ENCODE results near the gene DAP. TPM values are rescaled to one million over a fixed set of nuclear protein-coding genes. Genes with fewer than 3 reads are reported as not detected.

The DAP gene
- total and polyA plus RNA-seq, 4 donors = 49.9 to 131 (median 70.3) TPM

GRCh38 chr5:10662083-10662482, 99.0 kb downstream of the DAP start:
- Histone ChIP-seq H3K9me3 (ENCODE audit: control insufficient read depth in 4 of 4, insufficient read depth in 3 of 4, low read length in 3 of 4) (no peaks in the 10 kb centered on the region), H3K4me3 (no peak overlapping the region), H3K27ac (ENCODE audit: low read depth in 1 of 2, low read length in 1 of 2) (no peak overlapping the region), H3K9ac (ENCODE audit: insufficient read depth in 1 of 2, low read length in 2 of 2) (no peak overlapping the region), H3K36me3 (ENCODE audit: control insufficient read depth in 4 of 4, insufficient read depth in 4 of 4, low read length in 4 of 4) (no peaks in the 10 kb centered on the region), H3K4me1 (ENCODE audit: control insufficient read depth in 5 of 5, insufficient read depth in 5 of 5, low read length in 5 of 5) (no peaks in the 10 kb centered on the region), H3K27me3 (ENCODE audit: control insufficient read depth in 3 of 3, insufficient read depth in 3 of 3, low read length in 2 of 3) (no peaks in the 10 kb centered on the region)
- DNase-seq = no peak
- no peak for TF ChIP-seq CTCF (IDR thresholded peaks at IDR 0.05; ENCODE audit: control extremely low read depth, extremely low read depth)
- WGBS, 2 donors = 93 to 95% methylated on average over 11 of the region's 11 CpGs
- no peak for ATAC-seq (ENCODE audit: insufficient read depth, low FRiP score)

GRCh38 chr5:10661401-10661800, 99.6 kb downstream of the DAP start:
- no peak for DNase-seq
- H3K36me3 ChIP-seq (ENCODE audit: control insufficient read depth in 4 of 4, insufficient read depth in 4 of 4, low read length in 4 of 4) = no peaks in the 10 kb centered on the region
- TF ChIP-seq CTCF (IDR thresholded peaks at IDR 0.05; ENCODE audit: control extremely low read depth, extremely low read depth) = no peak
- no peak overlapping the region for H3K4me3 ChIP-seq
- no peak overlapping the region for H3K9ac ChIP-seq (ENCODE audit: insufficient read depth in 1 of 2, low read length in 2 of 2)
- WGBS, 2 donors = 94 to 95% methylated on average over 13 of the region's 13 CpGs
- no peaks in the 10 kb centered on the region for H3K27me3 ChIP-seq (ENCODE audit: control insufficient read depth in 3 of 3, insufficient read depth in 3 of 3, low read length in 2 of 3)
- no peak for ATAC-seq (ENCODE audit: insufficient read depth, low FRiP score)
- no peaks in the 10 kb centered on the region for H3K4me1 ChIP-seq (ENCODE audit: control insufficient read depth in 5 of 5, insufficient read depth in 5 of 5, low read length in 5 of 5)
- no peaks in the 10 kb centered on the region for H3K9me3 ChIP-seq (ENCODE audit: control insufficient read depth in 4 of 4, insufficient read depth in 3 of 4, low read length in 3 of 4)
- H3K27ac ChIP-seq (ENCODE audit: low read depth in 1 of 2, low read length in 1 of 2) = no peak overlapping the region

- H3K9ac ChIP-seq (ENCODE audit: insufficient read depth in 1 of 2, low read length in 2 of 2) = no peak overlapping the region
- 93 to 94% methylated on average over 15 of the region's 15 CpGs for WGBS, 2 donors
- H3K9me3 ChIP-seq (ENCODE audit: control insufficient read depth in 4 of 4, insufficient read depth in 3 of 4, low read length in 3 of 4) = no peaks in the 10 kb centered on the region
- TF ChIP-seq CTCF (IDR thresholded peaks at IDR 0.05; ENCODE audit: control extremely low read depth, extremely low read depth) = no peak
- no peaks in the 10 kb centered on the region for H3K36me3 ChIP-seq (ENCODE audit: control insufficient read depth in 4 of 4, insufficient read depth in 4 of 4, low read length in 4 of 4)
- no peak overlapping the region for H3K4me3 ChIP-seq
- no peaks in the 10 kb centered on the region for H3K4me1 ChIP-seq (ENCODE audit: control insufficient read depth in 5 of 5, insufficient read depth in 5 of 5, low read length in 5 of 5)
- H3K27ac ChIP-seq (ENCODE audit: low read depth in 1 of 2, low read length in 1 of 2) = no peak overlapping the region
- DNase-seq = no peak
- peaks cover 0 to 3% (median 0%) of the 10 kb centered on the region in 3 donors for H3K27me3 ChIP-seq (ENCODE audit: control insufficient read depth in 3 of 3, insufficient read depth in 3 of 3, low read length in 2 of 3)
- ATAC-seq (ENCODE audit: insufficient read depth, low FRiP score) = no peak
These were observed 100.2 kb downstream of the DAP start for GRCh38 chr5:10660720-10661387.

GRCh38 chr5:10660135-10660534, 100.9 kb downstream of the DAP start:
- no peak for TF ChIP-seq CTCF (IDR thresholded peaks at IDR 0.05; ENCODE audit: control extremely low read depth, extremely low read depth)
- no peak overlapping the region for H3K27ac ChIP-seq (ENCODE audit: low read depth in 1 of 2, low read length in 1 of 2)
- DNase-seq (no peak), ATAC-seq (ENCODE audit: insufficient read depth, low FRiP score) (no peak)
- H3K4me3 ChIP-seq = no peak overlapping the region
- WGBS, 2 donors = 90 to 92% methylated on average over 3 of the region's 3 CpGs
- H3K4me1 ChIP-seq (ENCODE audit: control insufficient read depth in 5 of 5, insufficient read depth in 5 of 5, low read length in 5 of 5) = no peaks in the 10 kb centered on the region
- no peaks in the 10 kb centered on the region for H3K9me3 ChIP-seq (ENCODE audit: control insufficient read depth in 4 of 4, insufficient read depth in 3 of 4, low read length in 3 of 4)
- no peaks in the 10 kb centered on the region for H3K36me3 ChIP-seq (ENCODE audit: control insufficient read depth in 4 of 4, insufficient read depth in 4 of 4, low read length in 4 of 4)
- H3K27me3 ChIP-seq (ENCODE audit: control insufficient read depth in 3 of 3, insufficient read depth in 3 of 3, low read length in 2 of 3) = peaks cover 0 to 3% (median 0%) of the 10 kb centered on the region in 3 donors
- no peak overlapping the region for H3K9ac ChIP-seq (ENCODE audit: insufficient read depth in 1 of 2, low read length in 2 of 2)
